Fibroblast of lung (primary cell): ENCODE results near the gene NEK11.

Experiments
- EZH2 ChIP-seq: IDR thresholded peaks from 2 replicates; pipeline ENCODE4 v1.5.1; 2012; ENCODE audit warnings: low read length, control low read depth, mild to moderate bottlenecking; ENCODE audit errors: missing control alignments
- TF ChIP-seq, protein P1 (sequence below), 2 donors: IDR thresholded peaks in 1 of 2; conservative IDR thresholded peaks in 1 of 2; 1 replicate in 1 of 2; 2 replicates in 1 of 2; pipeline ENCODE4 v1.5.1; 2011 to 2012; ENCODE audit warnings: low read length in 2 of 2, control low read depth in 1 of 2, inconsistent platforms in 1 of 2, low read depth in 1 of 2, mild to moderate bottlenecking in 1 of 2

DNA sequence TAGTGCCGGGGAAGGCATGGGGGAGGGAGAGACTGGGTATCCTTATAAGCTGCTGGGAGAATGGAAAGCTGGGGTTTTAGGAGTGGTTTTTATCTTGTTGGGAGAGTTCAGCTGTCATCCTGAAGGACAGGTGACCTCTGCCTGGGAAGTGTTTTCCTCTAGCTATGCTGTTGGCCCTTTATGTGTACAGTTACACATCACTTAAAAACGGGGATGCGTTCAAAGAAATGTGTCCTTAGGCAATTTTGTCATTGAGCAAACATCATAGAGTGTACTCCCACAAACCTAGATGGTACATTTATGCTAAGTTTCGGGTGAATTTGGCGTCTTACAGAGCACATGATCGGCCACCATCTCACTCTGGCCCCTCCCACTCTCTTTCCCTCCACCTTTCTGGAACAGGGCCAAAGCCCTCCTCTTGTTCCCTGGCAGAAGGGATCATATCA, 190.6 kb downstream of the NEK11 start:
- TF ChIP-seq, protein P1, sequence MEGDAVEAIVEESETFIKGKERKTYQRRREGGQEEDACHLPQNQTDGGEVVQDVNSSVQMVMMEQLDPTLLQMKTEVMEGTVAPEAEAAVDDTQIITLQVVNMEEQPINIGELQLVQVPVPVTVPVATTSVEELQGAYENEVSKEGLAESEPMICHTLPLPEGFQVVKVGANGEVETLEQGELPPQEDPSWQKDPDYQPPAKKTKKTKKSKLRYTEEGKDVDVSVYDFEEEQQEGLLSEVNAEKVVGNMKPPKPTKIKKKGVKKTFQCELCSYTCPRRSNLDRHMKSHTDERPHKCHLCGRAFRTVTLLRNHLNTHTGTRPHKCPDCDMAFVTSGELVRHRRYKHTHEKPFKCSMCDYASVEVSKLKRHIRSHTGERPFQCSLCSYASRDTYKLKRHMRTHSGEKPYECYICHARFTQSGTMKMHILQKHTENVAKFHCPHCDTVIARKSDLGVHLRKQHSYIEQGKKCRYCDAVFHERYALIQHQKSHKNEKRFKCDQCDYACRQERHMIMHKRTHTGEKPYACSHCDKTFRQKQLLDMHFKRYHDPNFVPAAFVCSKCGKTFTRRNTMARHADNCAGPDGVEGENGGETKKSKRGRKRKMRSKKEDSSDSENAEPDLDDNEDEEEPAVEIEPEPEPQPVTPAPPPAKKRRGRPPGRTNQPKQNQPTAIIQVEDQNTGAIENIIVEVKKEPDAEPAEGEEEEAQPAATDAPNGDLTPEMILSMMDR (conservative IDR thresholded peaks at IDR 0.05 in 1 of 2, IDR thresholded peaks at IDR 0.05 in 1 of 2; ENCODE audit: low read depth in 1 of 2, low read length in 2 of 2), result no peak
- no peak for TF ChIP-seq EZH2
